EH (cell line): ENCODE measurements around the gene KEL.
A peak's percentile ranks its signal among the peaks of the same experiment; 100 is the strongest.
"Not testable (repeated sequence)": the region's sequence is repeated elsewhere in the genome, so short reads cannot be mapped to it uniquely, and the experiment has no call there.

Experiments used
- DNase-seq: peaks from one replicate; pipeline ENCODE4 v3.0.0-alpha.2; 2015; ENCODE audit warnings: low read depth

The KEL gene, protein sequence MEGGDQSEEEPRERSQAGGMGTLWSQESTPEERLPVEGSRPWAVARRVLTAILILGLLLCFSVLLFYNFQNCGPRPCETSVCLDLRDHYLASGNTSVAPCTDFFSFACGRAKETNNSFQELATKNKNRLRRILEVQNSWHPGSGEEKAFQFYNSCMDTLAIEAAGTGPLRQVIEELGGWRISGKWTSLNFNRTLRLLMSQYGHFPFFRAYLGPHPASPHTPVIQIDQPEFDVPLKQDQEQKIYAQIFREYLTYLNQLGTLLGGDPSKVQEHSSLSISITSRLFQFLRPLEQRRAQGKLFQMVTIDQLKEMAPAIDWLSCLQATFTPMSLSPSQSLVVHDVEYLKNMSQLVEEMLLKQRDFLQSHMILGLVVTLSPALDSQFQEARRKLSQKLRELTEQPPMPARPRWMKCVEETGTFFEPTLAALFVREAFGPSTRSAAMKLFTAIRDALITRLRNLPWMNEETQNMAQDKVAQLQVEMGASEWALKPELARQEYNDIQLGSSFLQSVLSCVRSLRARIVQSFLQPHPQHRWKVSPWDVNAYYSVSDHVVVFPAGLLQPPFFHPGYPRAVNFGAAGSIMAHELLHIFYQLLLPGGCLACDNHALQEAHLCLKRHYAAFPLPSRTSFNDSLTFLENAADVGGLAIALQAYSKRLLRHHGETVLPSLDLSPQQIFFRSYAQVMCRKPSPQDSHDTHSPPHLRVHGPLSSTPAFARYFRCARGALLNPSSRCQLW

DNA sequence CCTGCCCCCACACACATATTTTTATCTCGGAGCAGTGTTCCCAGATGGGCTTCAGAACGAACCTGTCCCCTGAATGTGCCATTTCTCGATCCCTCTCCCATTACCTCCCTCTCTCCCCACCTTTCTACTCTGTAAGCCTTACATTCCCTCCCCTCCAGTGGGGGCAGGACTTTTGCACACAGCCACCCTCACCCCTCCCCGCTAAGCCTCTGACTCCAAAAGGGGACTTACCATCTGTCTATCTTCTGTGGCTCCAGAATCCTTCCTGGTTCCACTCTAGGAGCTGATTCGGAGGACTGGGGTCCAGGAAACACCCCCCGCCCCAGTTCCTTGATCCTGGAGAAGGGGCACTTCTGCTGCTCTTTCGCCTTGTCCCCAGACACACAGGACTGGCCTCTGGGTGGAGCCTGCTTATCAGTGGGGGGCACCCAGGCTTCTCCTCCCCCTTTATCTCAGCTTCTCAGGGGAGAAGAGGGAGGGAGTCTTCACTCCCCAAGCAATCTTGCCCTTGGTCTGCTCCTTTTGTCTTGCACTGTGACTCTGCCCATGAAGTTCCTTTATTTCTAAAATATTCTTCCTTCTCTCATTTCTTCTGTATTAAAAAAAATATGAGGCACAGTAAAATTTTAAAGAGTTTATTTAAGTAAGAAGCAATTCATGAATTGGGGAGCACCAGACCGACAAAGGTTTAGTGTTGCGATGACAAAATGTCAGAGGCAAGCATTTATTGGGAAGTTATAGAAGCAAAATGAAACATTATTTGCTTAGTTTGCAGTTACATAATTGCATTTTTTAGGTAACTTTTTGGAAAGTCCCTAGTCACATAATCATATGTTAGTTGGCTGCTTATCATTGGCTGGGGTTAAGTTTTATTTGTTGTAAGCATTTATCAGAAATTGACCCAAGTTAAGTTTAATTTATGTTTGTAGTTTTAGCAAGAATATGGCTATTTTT, at the start of gene KEL:
TSS of gene KEL (minus strand) at position 391 of the 954 bp plus-strand sequence. CDS start at position 234, 157 bp downstream.
- DNase-seq, result no peak

DNA sequence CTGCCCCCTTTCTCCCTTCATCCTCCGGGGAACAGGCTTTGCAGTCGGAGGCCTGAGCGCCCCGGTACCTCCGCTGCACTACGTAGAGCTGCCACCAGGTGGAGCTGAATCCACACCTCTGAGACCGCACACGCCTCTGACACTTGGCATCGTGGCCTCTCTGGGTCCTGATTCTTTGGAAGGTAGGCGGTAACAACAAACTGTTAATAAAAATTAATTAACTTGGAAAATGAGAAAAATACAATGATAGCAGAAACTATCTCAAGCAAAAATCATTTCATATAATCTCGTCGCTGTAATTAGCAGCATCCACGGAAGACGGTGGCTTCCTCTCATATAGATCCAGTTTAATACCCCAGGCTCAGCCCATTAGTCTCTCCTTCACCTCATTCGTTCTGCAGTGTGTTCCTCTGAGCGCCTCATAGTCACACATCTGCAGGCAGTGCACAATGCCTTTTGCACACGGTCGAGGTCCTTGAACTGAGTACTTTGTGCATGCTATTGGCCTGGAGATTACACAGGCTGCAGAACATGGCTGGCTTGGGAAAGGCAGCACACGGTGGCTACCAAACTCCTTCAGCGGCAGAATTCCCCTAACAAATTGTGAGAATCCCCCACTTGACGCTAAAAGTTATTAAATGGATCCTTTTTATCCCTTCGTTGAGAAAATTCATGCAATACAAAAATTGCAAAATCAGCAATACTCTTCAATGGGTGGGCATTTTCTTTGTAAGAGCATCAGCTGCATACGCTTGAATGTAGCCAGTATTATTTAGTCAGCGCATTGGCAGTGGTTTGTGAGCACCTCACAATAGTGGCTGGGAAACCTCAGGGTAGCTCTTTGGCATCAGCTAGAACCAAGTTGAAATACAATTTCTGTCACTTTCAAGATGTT, 46.1 kb upstream of the KEL start:
- DNase-seq, result peak; percentile 73

DNA sequence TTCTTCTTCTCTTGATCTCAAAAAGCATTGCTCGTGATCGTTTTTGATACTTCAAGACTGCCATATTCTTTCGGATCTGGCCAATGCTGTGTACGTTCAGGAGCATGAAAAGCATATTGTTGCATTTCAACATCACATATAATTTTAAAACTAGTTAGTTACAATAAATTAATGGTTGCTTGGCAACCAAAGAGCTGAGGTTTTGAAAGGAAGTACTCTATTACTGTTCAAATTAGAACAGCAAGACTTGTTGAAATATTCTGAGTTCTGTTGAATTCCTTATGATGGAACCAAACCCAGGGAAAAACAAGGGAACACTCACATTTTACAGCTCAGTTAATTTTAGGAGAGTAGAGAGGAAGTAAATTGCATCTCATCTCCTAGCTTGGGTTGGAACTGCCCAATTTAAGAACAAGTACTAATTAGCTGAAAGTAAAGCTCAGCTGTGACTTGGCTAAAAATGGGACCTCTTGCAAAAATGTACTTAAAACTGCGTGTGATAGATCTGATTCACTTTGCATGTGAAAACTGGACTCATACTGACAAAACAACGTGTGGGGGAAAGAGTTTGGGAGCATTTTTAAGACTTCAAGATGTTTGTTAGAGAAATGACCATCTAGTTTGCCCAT, 43.6 kb upstream of the KEL start:
- peak; percentile 44 for DNase-seq

DNA sequence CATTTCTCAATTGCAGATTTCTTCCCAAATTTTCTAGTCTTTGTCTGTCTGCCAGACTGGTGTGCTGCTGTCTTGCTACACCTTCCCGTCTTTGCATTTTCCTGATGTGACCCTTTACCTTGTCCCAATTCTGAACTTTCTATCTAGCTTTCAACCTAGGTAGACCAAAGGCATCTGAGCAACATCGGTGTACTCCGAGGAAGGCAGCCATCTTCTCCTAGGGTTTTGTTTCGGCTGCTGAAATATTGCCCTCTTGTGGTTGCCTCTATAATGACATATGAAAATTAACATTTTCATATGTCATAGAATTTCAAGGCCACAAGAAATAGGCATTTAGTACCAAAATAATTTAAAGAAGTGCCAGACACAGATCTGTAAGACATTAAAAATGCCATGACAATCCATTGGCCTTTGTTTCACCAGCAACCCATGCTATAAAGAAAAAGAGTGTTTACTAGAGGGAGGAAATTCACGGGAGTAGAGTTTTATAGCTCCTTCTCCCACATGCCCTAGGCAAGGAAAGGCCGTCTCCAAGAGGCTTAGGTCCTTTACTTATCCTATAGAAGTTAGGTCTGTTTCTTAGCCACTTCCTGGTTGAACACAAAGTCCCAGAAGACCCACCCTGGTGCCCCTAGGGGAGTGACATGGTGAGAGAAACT, 41.4 kb upstream of the KEL start:
- peak; percentile 56 for DNase-seq

DNA sequence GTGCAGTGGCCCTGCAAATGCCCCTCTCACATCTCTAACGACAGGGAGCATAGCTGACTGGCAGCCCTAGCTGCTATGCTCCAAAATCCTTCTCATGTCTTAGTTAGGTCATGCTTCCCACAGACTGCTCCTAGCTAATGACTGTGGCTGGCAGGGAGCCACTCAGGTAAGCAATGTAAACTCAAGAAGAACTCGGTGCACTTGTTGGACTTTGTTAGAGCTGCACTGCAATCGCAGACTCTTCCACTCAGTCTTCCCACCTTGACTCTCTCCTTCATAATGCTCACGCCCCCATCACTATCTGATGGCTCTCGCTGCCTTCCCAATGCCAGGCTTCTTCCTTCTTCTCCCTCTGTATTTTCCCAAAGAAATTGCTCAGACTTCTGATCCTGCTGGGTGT, 40.7 kb upstream of the KEL start:
- no peak for DNase-seq

DNA sequence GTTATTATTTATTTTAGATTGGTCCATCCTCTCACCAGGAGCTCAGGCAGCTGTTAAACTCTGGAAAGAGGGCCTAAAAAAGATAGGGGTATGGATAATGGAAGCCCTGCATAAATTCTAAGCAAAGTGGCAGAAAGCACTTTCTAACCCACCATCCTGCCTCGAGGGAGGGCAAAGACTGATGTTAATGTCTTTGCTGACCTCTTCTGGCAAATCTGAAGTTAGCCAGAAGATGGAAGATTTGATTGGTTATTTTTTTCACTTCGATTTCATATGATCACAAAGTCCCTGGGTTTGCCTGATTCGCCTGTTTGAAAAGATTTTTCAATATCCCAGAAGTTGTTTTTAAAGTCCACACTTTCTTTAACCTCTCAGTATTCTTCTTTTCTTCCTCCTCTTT, 39.9 kb upstream of the KEL start:
- DNase-seq, result peak; percentile 32

DNA sequence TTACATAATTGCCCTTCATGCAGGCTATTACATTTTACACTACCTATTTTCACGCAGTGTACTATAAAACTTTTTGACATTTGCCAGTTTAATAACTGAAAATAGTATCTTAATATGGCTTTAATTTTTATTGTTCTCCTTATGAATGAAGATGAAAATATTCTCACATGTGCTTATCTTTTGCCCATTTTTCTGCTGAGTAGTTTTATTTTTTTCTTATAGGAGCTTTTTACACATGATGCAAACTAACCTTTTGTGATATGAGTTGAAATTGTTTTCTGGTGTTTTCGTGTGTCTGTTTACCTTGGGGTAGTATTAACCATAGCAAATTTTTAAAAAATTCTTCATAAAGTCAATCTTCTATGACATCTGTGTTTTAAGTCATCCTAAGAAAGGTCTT, 38.5 kb upstream of the KEL start:
- DNase-seq, result no peak

DNA sequence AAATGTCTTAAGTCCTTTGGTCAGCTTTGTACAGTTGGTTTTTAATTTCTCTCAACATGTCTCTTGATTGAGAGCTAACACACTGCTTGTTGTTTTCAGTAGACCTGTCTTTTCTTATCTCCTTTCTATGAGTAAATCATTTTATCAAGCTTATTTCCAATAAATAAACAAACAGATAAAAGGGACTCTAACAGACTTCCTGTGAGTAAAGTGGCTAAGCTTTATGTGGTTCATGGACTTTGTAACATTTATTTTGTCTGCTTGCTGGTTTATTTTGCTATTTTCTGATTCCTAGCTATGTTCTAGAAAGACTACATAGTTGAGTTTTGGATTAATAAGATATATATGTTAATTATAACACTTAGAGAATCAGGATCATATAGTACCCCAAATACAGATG, 37.6 kb upstream of the KEL start:
- no peak for DNase-seq

DNA sequence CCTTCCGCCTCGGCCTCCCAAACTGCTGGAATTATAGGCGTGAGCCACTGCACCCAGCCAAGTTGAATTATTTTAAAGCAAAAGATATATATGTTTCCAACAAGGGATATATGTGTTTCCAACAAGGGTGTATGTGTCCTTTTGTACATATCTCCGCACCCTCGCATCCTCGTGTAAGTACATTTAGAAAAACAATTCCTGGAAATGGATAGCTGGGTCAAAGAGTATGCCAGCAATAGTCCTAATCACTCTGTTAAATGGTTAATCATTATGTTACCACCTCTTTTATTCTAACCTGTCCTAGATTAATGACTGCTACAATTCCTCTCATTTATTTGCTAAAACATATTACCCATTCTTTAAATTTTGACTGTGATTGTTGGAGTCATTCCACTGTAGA, 36.8 kb upstream of the KEL start:
- DNase-seq, result no peak

DNA sequence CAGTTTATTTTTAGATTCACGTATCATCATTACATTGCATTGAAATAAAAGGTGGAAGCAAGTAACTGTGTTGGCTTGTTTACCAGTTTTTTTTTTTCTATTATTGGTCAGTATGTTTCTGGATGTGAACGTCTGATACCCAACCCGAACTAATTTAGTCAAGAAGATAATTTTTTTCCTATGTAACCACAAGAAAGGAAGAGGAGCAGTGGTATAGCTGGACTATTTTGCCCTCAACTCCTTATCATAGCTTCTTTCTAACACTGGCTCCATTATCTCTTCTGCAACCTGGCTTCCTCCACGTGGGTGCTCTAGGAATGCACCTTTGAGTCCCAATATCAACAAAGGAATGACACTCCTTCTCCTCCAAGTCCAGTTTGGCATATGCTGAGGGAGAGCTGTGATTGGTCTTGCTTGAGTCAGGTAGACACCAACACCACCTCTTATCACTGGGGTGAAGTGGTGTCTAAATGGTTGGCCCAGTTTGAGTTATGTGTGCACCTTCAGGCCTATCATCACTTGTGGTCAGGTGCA, 35.4 kb upstream of the KEL start:
- no peak for DNase-seq

DNA sequence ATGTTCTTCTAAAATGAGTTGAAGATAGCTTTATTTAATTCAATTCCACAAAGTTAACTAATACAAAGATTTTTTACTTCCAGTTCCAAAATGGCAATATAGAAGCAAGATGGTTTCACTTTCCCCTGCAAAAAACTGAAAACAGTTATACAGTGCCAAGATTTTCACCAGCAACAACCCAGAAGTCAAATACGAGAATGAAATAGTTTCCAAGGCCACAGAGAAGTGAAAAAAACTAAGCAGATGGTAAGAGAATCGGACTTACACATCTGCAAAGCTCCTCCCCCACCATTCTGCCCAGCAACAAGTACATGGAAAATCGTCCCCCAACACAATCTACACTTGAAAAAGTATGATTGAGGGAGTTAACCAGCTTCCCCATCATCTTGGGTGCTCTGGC, 30.3 kb upstream of the KEL start:
- DNase-seq, result peak; percentile 4

DNA sequence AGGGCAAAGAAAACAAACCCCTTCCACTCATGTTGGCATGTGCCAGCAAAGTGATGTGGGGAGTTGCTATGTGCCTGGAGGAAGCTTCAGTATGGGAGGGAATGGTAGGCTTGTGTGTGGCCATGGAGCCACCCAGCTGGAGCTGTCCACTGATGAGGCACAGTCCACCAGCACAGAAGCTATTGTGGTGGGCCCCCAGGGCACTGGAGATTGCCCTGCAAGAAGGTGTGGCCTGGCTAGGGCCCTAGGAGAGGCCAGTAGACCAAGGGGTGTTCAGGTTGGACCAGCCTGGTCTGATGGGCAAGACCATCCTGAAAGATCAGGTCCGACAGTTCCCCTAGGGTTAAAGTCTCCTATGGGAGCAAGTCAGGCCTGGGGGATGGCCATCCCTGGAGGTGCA, 22.1 kb upstream of the KEL start:
- no peak for DNase-seq

DNA sequence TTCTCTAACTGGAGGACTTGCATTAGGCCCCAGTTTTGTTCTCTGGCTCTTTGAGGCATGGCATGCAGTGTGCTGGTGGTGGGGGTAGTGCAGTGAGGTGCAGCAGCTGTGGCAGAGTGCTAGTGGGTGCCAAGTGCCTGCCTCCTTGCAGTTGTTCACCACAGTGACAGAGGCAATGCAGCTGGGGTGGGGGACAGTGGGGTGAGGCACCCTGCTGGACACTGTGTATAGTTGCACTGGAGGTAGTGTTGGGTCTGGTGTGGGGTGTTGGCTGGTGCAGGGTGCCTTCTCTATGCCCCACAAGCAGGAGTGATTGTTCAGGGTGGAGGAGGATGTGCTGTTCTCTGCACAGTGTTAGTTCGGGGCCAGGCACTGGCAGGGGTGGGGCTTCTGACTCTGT, 21.7 kb upstream of the KEL start:
- DNase-seq, result no peak

DNA sequence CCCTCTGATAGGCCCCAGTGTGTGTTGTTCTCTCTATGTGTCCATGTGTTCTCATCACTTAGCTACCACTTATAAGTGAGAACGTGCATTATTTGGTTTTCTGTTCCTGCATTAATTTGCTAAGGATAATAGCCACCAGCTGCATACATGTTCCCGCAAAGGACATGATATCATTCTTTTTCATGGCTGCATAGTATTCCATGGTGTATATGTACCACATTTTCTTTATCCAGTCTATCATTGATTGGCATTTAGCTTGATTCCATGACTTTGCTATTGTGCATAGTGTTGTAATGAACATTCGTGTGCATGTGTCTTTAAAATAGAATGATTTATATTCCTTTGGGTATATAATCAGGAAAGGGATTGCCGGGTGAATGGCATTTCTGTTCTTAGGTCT, 16.2 kb upstream of the KEL start:
- not testable (repeated sequence) for DNase-seq

DNA sequence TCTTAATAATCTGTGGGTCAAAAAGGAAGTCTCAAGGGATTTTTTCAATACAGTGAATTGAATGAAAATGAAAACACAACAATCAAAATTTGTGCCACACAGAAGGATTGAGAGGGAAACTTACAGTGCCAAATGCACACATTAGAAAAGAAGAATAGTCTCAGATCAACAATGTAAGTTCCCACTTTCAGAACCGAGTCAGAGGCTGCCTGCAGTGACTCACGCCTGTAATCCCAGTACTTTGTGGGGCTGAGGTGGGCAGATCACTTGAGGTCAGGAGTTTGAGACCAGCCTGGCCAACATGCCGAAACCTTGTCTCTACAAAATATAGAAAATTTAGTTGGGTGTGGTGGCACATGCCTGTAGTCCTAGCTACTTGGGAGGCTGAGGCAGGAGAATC, 12.5 kb upstream of the KEL start:
- no peak for DNase-seq

DNA sequence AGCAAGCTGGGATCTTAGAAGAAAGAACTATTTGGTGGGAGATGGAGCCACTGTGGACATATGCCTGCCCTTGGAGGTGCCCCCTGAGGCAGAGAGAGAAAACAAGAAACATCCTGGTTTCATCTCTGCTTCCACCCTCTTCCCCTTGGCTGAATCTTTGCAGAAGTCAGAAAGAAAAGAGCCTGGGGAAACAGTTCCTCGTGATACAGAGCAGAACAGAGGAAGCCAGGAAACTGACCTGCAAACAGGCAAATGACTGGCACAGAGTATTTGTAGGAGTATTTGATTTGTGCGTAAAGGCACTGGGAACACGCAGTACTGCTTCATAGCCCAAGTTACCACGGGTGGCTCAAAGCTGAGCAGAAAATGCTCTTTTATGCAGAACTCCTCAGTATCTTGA, 7.0 kb upstream of the KEL start:
- no peak for DNase-seq

DNA sequence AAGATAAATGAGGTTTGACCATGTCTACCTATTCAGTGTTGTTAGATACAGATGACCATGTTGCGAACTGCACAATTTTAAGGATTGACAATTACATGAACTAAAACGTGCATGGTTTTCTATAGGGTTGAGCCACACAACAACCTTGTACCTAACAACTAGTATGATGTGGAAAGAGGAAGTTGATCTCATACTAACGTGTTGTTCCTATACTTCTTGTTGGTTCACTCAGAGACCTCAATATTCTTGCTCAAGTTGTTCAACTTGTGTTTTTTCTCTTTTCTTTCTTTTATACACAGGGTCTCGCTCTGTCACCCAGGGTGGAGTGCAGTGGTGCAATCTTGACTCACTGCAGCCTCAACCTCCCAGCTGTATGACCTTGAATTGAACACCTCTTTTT, 6.1 kb upstream of the KEL start:
- DNase-seq, result no peak

DNA sequence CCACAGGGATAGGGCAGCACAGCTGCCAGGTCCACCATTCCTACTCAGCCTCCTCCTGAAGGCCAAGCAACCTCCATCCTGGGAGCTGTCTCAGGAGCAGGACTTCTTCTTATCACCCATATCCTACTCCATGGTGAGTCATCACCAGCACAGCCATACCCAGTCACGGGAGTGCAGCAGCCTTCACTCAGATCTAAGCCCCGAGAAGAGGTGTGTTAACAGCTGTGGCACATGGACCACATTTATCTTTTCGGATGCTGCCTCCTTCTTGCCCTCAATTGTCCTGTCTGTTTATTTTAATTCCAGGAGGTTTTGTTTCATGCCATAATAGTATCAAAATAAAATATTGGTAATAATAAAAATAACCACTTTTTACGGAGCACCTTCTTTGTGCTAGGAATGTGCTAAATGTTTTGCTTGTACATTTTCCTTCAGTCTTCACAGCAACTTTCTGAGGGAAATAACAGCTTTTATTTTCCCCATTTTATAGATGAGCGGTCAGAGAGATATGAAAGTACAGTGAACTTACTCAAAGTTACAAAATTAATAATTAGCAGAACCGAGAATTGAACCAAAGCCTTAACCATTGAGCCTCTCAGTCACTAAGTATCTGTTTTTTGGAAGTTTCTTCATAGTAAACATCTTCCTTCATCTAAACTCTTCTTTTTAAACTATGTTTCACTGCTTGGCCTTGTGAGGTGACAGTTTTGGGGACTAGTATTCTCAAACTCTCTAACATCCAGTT, 2.5 kb upstream of the KEL start:
- peak; percentile 3 for DNase-seq

DNA sequence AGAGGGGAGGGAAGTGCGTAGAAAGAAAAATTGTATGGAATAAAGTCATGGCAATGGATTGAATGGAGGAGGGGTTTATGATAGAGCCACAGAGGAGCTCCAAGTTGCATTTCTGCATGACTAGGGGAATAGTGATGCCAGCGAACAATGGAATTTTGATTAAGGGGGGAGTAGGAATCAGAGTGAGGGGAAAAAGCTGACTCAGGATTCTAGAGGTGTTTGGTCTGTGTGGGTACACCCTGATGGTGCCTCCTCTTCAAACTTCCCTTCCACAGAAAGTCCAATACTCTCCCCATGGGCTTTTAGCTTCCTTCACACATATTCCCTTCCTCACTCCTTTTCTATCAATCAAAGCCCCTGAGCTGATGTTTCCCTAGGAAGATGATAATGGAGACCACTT, 1.8 kb upstream of the KEL start:
- DNase-seq, result no peak
